Gastroesophageal sphincter (tissue), 4 donors: ENCODE measurements around the gene LMX1B. TPM values are rescaled to one million over a fixed set of nuclear protein-coding genes. Genes with fewer than 3 reads are reported as not detected.

Source experiments
- ATAC-seq: fragments of 150-250 bp; one replicate; pipeline ENCODE4 v1.9.1; 2016; ENCODE audit warnings: mild to moderate bottlenecking, moderate library complexity
- H3K27ac ChIP-seq, 4 donors: fragments of 200-600 bp; sonication (generic) in 3 of 4; 1 replicate in 3 of 4; 2 replicates in 1 of 4; pipeline ENCODE4 v1.5.1; 2016 to 2019
- H3K27me3 ChIP-seq: fragments of 200-600 bp; sonication (generic); one replicate; pipeline ENCODE4 v1.5.1; 2019
- H3K36me3 ChIP-seq, 2 donors: fragments of 200-600 bp; sonication (generic); one replicate each; pipeline ENCODE4 v1.5.1; 2019; ENCODE audit warnings: control low read depth in 1 of 2
- H3K4me1 ChIP-seq, 3 donors: fragments of 200-600 bp; sonication (generic); 1 replicate in 2 of 3; 2 replicates in 1 of 3; pipeline ENCODE4 v1.5.1; 2016 to 2019; ENCODE audit warnings: control low read depth in 2 of 3
- H3K4me3 ChIP-seq, 2 donors: fragments of 200-600 bp; sonication (generic); one replicate each; pipeline ENCODE4 v1.5.1; 2019; ENCODE audit warnings: mild to moderate bottlenecking in 1 of 2, moderate library complexity in 1 of 2
- H3K9me3 ChIP-seq, 3 donors: fragments of 200-600 bp; sonication (generic); one replicate each; pipeline ENCODE4 v1.5.1; 2017 to 2019; ENCODE audit warnings: control low read depth in 2 of 3
- EP300 ChIP-seq: sonication (generic); formaldehyde crosslinking; IDR thresholded peaks from one replicate; pipeline ENCODE4 v1.6.1; 2017; ENCODE audit warnings: antibody characterized with exemption, mild to moderate bottlenecking
- POLR2A ChIP-seq, 2 donors: fragments of 450-650 bp; IDR thresholded peaks; one replicate each; pipeline ENCODE4 v1.6.1; 2017; ENCODE audit warnings: antibody characterized with exemption in 2 of 2, mild to moderate bottlenecking in 2 of 2, moderate library complexity in 1 of 2
- POLR2AphosphoS5 ChIP-seq: sonication (generic); formaldehyde crosslinking; IDR thresholded peaks from one replicate; pipeline ENCODE4 v1.6.1; 2017; ENCODE audit warnings: antibody characterized with exemption
- WGBS, 2 donors: methylation state at CpG; one replicate each; pipeline ENCODE4 v1.1.5; 2018; ENCODE audit warnings: low coverage in 1 of 2; 5-methylcytosine and 5-hydroxymethylcytosine counted together
- total RNA-seq, 4 donors: library from RNA; depleted of rRNA; stranded (reverse); fragments of >200 nt; gene quantifications; one replicate each; pipeline ENCODE4 v1.1.0, GENCODE V29; 2016
- TF ChIP-seq, protein P1 (sequence below), 4 experiments: fragments of 200-600 bp in 2 of 4; fragments of 450-650 bp in 2 of 4; sonication (generic) in 1 of 4; IDR thresholded peaks; one replicate each; pipeline ENCODE4 v1.5.1; 2017 to 2019; ENCODE audit warnings: antibody characterized with exemption in 4 of 4, mild to moderate bottlenecking in 2 of 4, moderate library complexity in 2 of 4

LMX1B gene
- total RNA-seq, 4 donors from 2014 or later = 0.13 to 0.58 (median 0.27) TPM

DNA sequence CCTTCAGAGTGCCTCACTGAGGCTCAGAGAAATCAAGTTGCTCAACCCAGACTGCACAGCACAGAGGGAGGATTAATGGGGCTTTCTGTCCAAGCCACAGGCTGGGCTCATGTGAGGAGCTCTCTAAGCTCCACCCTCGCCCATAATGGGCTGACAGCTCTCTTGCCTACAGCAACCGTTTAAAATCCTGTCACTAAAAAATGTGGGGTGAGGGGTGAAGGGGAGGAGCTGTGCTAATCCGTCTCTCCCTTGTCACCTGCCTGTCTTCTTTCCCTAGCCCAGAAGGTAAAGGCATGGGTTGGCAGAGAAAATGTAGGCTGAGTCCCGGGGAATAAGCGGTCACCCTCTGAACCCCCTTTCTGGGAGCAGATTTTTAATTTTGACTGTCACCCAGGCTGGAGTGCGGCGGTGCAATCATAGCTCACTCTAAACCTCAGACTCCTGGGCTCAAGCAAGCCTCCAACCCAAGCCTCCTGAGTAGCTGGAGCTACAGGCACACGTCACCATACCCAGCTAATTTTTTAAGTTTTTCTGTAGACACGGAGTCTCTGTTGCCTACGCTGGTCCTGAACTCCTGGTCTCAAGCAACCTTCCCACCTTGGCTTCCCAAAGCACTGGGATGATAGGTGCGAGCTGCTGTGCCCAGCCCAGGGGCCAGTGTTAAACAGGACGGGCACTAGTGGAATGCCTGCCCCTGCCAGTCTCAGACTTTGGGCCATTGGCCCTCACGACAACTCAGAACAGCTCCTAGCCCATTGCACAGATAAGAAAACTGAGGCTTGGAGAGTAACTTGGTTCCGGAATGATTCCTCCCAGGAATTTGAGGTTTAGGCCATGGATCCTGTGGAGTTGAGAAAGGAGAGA is 89.5 kb downstream of the LMX1B start:
- Histone ChIP-seq H3K4me1 (peaks cover 0 to 22% (median 13%) of the 10 kb centered on the region in 3 donors), H3K36me3 (no peaks in the 10 kb centered on the region), H3K27me3 (peaks cover 77% of the 10 kb centered on the region), H3K27ac (no peak overlapping the region), H3K9me3 (no peaks in the 10 kb centered on the region), H3K4me3 (no peak overlapping the region)
- no peak for ATAC-seq
- 48 to 75% methylated on average over 5 to 6 of the region's 14 CpGs for WGBS, 2 donors
- TF ChIP-seq, protein P1, sequence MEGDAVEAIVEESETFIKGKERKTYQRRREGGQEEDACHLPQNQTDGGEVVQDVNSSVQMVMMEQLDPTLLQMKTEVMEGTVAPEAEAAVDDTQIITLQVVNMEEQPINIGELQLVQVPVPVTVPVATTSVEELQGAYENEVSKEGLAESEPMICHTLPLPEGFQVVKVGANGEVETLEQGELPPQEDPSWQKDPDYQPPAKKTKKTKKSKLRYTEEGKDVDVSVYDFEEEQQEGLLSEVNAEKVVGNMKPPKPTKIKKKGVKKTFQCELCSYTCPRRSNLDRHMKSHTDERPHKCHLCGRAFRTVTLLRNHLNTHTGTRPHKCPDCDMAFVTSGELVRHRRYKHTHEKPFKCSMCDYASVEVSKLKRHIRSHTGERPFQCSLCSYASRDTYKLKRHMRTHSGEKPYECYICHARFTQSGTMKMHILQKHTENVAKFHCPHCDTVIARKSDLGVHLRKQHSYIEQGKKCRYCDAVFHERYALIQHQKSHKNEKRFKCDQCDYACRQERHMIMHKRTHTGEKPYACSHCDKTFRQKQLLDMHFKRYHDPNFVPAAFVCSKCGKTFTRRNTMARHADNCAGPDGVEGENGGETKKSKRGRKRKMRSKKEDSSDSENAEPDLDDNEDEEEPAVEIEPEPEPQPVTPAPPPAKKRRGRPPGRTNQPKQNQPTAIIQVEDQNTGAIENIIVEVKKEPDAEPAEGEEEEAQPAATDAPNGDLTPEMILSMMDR (IDR thresholded peaks at IDR 0.05) = no peak
- TF ChIP-seq EP300 (no peak), POLR2AphosphoS5 (no peak), POLR2A (IDR thresholded peaks at IDR 0.05) (no peak)

DNA sequence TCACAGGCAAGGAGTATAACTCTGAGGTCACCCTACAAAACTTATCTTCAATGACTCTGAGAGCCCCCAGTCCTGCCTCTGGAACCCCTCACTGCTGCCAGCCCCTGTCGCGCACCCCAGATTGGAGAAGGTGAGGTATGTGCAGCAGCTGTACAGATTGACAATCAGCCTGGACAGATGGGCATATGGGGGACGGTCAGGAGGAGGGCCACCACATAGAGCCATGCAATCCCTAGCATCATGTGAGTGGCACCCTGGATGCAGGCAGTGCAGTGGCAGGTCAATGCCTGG is 90.1 kb downstream of the LMX1B start:
- Histone ChIP-seq H3K9me3 (no peaks in the 10 kb centered on the region), H3K27ac (no peak overlapping the region), H3K36me3 (no peaks in the 10 kb centered on the region), H3K4me1 (peaks cover 0 to 22% (median 13%) of the 10 kb centered on the region in 3 donors), H3K4me3 (no peak overlapping the region), H3K27me3 (peaks cover 77% of the 10 kb centered on the region)
- TF ChIP-seq EP300 = no peak
- no peak for TF ChIP-seq POLR2A (IDR thresholded peaks at IDR 0.05)
- TF ChIP-seq, protein P1 (IDR thresholded peaks at IDR 0.05) = no peak
- TF ChIP-seq POLR2AphosphoS5 = no peak
- no peak for ATAC-seq
- no CpG with 5 or more reads among the region's 3 CpGs for WGBS, 2 donors

DNA sequence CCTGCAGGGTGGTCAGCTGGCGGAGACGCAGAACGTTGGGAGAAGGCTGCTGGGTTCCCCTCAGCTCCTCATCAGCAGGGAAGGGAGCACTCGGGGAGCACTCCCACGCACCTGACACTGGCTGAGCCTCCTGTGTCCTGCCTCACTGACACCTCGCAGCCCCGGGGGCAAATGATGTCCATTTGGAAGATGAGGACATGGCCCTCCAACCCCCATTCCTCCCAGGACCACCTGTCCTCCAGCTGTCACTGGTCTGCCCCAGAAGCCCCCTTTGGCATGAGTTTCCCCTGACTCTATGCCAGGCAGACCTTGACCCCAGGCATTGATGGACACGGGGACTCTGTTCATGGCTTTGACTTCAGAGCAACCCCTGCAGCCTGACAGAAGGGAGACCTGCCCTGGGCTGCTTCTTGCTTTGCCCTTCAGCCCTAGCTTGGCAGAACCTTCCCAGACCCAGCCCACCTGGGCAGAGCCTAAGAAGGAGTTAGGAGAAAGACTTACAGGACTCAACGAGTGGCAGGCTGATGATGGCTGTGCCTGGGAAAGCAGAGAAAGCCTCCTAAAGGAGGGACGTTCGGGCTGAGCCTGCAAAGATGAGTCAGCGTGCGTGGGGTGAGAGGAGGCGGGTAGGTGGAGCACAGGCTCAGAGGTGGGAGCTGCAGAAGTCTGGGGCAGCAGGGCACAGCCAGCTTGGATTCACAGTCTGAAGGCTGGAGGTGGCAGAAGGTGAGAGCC is 90.6 kb downstream of the LMX1B start:
- H3K4me1 ChIP-seq = peaks cover 0 to 22% (median 13%) of the 10 kb centered on the region in 3 donors
- H3K27ac ChIP-seq = no peak overlapping the region
- peak; percentile 21 for ATAC-seq
- no peak overlapping the region for H3K4me3 ChIP-seq
- no peaks in the 10 kb centered on the region for H3K36me3 ChIP-seq
- TF ChIP-seq POLR2A (IDR thresholded peaks at IDR 0.05) (no peak), POLR2AphosphoS5 (no peak), EP300 (no peak)
- TF ChIP-seq, protein P1 (IDR thresholded peaks at IDR 0.05) = no peak
- no peaks in the 10 kb centered on the region for H3K9me3 ChIP-seq
- H3K27me3 ChIP-seq = peaks cover 77% of the 10 kb centered on the region
- WGBS, 2 donors = 3 to 34% methylated on average over 5 to 9 of the region's 14 CpGs

DNA sequence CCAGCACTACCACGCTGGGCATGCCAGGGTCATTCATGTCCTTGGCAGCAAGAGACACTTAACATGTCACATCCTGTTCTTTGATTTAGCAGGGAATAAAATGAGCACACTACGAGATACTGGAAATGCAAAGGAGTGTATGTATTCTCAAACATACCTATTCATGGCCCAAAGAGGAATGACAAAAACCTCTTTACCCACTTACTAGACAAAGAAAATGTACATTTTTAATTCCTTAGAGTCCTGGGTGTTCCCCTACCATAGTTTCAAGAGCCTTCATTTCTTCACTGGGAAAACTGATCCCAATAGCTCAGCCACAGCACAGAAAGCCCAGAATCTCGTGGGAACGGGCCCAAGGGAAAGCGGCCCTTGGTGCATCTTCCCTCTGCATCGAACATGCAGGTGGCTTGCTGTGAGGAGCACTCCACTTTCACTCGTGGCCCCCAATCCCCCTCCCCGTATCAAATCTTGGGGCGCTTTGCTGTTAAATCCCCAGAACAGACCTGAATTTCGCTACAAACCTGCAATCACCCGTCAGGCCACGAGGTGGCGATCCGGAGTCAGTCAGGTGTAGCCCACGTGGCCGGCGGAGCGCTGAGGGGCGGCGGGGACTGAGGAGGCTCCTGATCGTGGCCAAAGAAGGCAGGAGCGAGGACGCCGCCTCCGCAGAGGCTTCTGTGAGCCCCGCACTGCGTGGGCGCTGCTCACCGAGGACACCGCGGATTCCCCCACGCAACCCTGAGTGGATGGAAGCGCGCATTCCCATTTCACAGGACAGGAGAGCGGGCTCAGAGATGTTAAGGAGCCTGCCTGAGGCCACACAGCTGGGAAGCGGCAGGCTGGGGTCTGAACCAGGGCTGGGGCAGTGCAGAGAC is 91.4 kb downstream of the LMX1B start:
- Histone ChIP-seq H3K4me1 (peaks cover 0 to 22% (median 13%) of the 10 kb centered on the region in 3 donors), H3K36me3 (no peaks in the 10 kb centered on the region), H3K9me3 (no peaks in the 10 kb centered on the region), H3K27ac (no peak overlapping the region), H3K4me3 (peak overlapping the region in 1 of 2 donors; percentile 35), H3K27me3 (peaks cover 69% of the 10 kb centered on the region)
- peak; percentile 74 for ATAC-seq
- TF ChIP-seq, protein P1 (IDR thresholded peaks at IDR 0.05) = peak in 3 of 4 experiments; percentile 87 to 96 (median 92)
- TF ChIP-seq POLR2AphosphoS5 (no peak), POLR2A (IDR thresholded peaks at IDR 0.05) (no peak), EP300 (no peak)
- 4 to 6% methylated on average over 9 of the region's 36 CpGs for WGBS, 2 donors
